ENCODE measurements around the gene ADARB1. TPM values are rescaled to one million over a fixed set of nuclear protein-coding genes. Genes with fewer than 3 reads are reported as not detected.

The ADARB1 gene
- total RNA-seq, 1 donor from 2014 or later: 17.0 TPM

GRCh38 chr21:45207839-45208626, 133.7 kb downstream of the ADARB1 start:
- DNase-seq: no peak

- no peak for DNase-seq
These were observed 134.2 kb downstream of the ADARB1 start for GRCh38 chr21:45208627-45208951.

GRCh38 chr21:45209046-45209445, 134.7 kb downstream of the ADARB1 start:
- no peak for DNase-seq

- DNase-seq: no peak
These were observed 135.4 kb downstream of the ADARB1 start for GRCh38 chr21:45209685-45210284.

GRCh38 chr21:45210461-45210983, 136.1 kb downstream of the ADARB1 start:
- no peak for DNase-seq

- no peak for DNase-seq
These were observed 137.3 kb downstream of the ADARB1 start for GRCh38 chr21:45211661-45212060.

- no peak for DNase-seq
These were observed 139.0 kb downstream of the ADARB1 start for GRCh38 chr21:45213392-45213791.

- no peak for DNase-seq
These were observed 140.8 kb downstream of the ADARB1 start for GRCh38 chr21:45215213-45215612.

GRCh38 chr21:45217010-45217409, 142.6 kb downstream of the ADARB1 start:
- no peak for DNase-seq

GRCh38 chr21:45219517-45219916, 145.1 kb downstream of the ADARB1 start:
- no peak for DNase-seq

GRCh38 chr21:45220071-45220481, 145.7 kb downstream of the ADARB1 start:
- no peak for DNase-seq

- DNase-seq: no peak
These were observed 146.5 kb downstream of the ADARB1 start for GRCh38 chr21:45220714-45221490.

GRCh38 chr21:45222001-45222400, 147.6 kb downstream of the ADARB1 start:
- DNase-seq: no peak

GRCh38 chr21:45223236-45224185, 149.1 kb downstream of the ADARB1 start:
- no peak for DNase-seq

GRCh38 chr21:45224189-45224938, 150.0 kb downstream of the ADARB1 start:
- no peak for DNase-seq

GRCh38 chr21:45225041-45225740, 150.8 kb downstream of the ADARB1 start:
- DNase-seq: no peak

GRCh38 chr21:45225741-45226327, 151.5 kb downstream of the ADARB1 start:
- no peak for DNase-seq

- no peak for DNase-seq
These were observed 152.4 kb downstream of the ADARB1 start for GRCh38 chr21:45226540-45227326.

GRCh38 chr21:45227735-45228134, 153.4 kb downstream of the ADARB1 start:
- no peak for DNase-seq
